Hepatocyte (in vitro differentiated cells): ENCODE data around the gene UROC1. TPM values are rescaled to one million over a fixed set of nuclear protein-coding genes. Genes with fewer than 3 reads are reported as not detected.

Experiments used
- DNase-seq: peaks from one replicate; pipeline ENCODE4 v3.0.0-alpha.2; 2016; ENCODE audit warnings: low spot score
- H2AFZ ChIP-seq: fragments of 200-600 bp; sonication (generic); 2 replicates; pipeline ENCODE4 v1.6.0; 2016; ENCODE audit warnings: antibody characterized with exemption, mild to moderate bottlenecking
- H3K27ac ChIP-seq: fragments of 200-600 bp; sonication (generic); 2 replicates; pipeline ENCODE4 v1.5.1; 2016; ENCODE audit warnings: mild to moderate bottlenecking
- H3K27me3 ChIP-seq: fragments of 200-600 bp; sonication (generic); 2 replicates; pipeline ENCODE4 v1.6.1; 2016
- H3K36me3 ChIP-seq: fragments of 200-600 bp; sonication (generic); replicated peaks from 2 replicates; pipeline ENCODE4 v1.5.1; 2016; ENCODE audit warnings: low read depth; ENCODE audit not compliant: insufficient read depth
- H3K4me1 ChIP-seq: fragments of 200-600 bp; sonication (generic); 2 replicates; pipeline ENCODE4 v1.5.1; 2016; ENCODE audit warnings: mild to moderate bottlenecking, moderate library complexity; ENCODE audit not compliant: insufficient read depth
- H3K4me2 ChIP-seq: fragments of 200-600 bp; sonication (generic); 2 replicates; pipeline ENCODE4 v1.6.0; 2016
- H3K4me3 ChIP-seq: fragments of 200-600 bp; sonication (generic); 2 replicates; pipeline ENCODE4 v1.5.1; 2016; ENCODE audit warnings: mild to moderate bottlenecking
- H3K79me2 ChIP-seq: fragments of 200-600 bp; sonication (generic); 2 replicates; pipeline ENCODE4 v1.6.0; 2017; ENCODE audit warnings: mild to moderate bottlenecking
- H3K9me2 ChIP-seq: fragments of 200-600 bp; sonication (generic); replicated peaks from 2 replicates; pipeline ENCODE4 v1.6.0; 2017; ENCODE audit warnings: mild to moderate bottlenecking; ENCODE audit not compliant: insufficient read depth
- H3K9me3 ChIP-seq: fragments of 200-600 bp; sonication (generic); 2 replicates; pipeline ENCODE4 v1.5.1; 2016; ENCODE audit warnings: low read depth, mild to moderate bottlenecking
- H4K20me1 ChIP-seq: fragments of 200-600 bp; sonication (generic); 2 replicates; pipeline ENCODE4 v1.6.0; 2016; ENCODE audit warnings: mild to moderate bottlenecking; ENCODE audit not compliant: insufficient read depth, poor library complexity, severe bottlenecking
- CTCF ChIP-seq: fragments of 200-600 bp; sonication (generic); IDR thresholded peaks from 2 replicates; pipeline ENCODE4 v1.5.1; 2016; ENCODE audit warnings: antibody characterized with exemption, mild to moderate bottlenecking; ENCODE audit not compliant: poor library complexity
- EZH2 ChIP-seq: fragments of 200-600 bp; sonication (generic); IDR thresholded peaks from 2 replicates; pipeline ENCODE4 v1.6.1; 2016; ENCODE audit warnings: antibody characterized with exemption, mild to moderate bottlenecking, borderline replicate concordance
- EZH2phosphoT487 ChIP-seq: fragments of 200-600 bp; sonication (generic); IDR thresholded peaks from one replicate; pipeline ENCODE4 v1.6.1; 2018; ENCODE audit warnings: antibody characterized with exemption, mild to moderate bottlenecking, low read depth, moderate library complexity; ENCODE audit not compliant: unreplicated experiment, severe bottlenecking
- WGBS: methylation state at CpG from one replicate; pipeline ENCODE4 v1.1.6; 2016; ENCODE audit warnings: low lambda C conversion rate; ENCODE audit errors: missing lambda C conversion rate; 5-methylcytosine and 5-hydroxymethylcytosine counted together
- polyA plus RNA-seq: library from polyadenylated mRNA; unstranded; fragments of >200 nt; fragmentation: Nextera tagmentation; extraction: Ambion mirVana; gene quantifications from 2 replicates; pipeline ENCODE4 v1.2.1, GENCODE V29; 2016
- total RNA-seq: library from RNA; depleted of rRNA; stranded (reverse); fragments of >200 nt; gene quantifications from 2 replicates; pipeline ENCODE4 v1.2.3, GENCODE V29; 2014

Gene UROC1
- total and polyA plus RNA-seq, 2 experiments from 2014 or later = 2.3 to 4.2 TPM

GRCh38 chr3:126434931-126435411 is 82.6 kb downstream of the UROC1 start:
- no peaks in the 10 kb centered on the region for H3K9me2 ChIP-seq
- H3K4me2 ChIP-seq = no peak overlapping the region
- H3K9me3 ChIP-seq = no peaks in the 10 kb centered on the region
- H3K79me2 ChIP-seq = no peaks in the 10 kb centered on the region
- H3K27me3 ChIP-seq = no peaks in the 10 kb centered on the region
- no peak overlapping the region for H2AFZ ChIP-seq
- no peak for TF ChIP-seq EZH2phosphoT487
- no peak for TF ChIP-seq EZH2
- no peak for TF ChIP-seq CTCF
- H3K36me3 ChIP-seq = no peaks in the 10 kb centered on the region
- 98% methylated on average over 8 of the region's 8 CpGs for WGBS
- no peak overlapping the region for H3K27ac ChIP-seq
- H4K20me1 ChIP-seq = no peaks in the 10 kb centered on the region
- no peak overlapping the region for H3K4me3 ChIP-seq
- DNase-seq = no peak
- no peaks in the 10 kb centered on the region for H3K4me1 ChIP-seq

- Histone ChIP-seq H3K79me2 (no peaks in the 10 kb centered on the region), H3K4me3 (no peak overlapping the region), H4K20me1 (no peaks in the 10 kb centered on the region), H3K4me2 (no peak overlapping the region), H3K9me2 (no peaks in the 10 kb centered on the region), H3K9me3 (no peaks in the 10 kb centered on the region), H3K27me3 (no peaks in the 10 kb centered on the region), H3K4me1 (no peaks in the 10 kb centered on the region), H2AFZ (no peak overlapping the region), H3K36me3 (no peaks in the 10 kb centered on the region), H3K27ac (no peak overlapping the region)
- no peak for TF ChIP-seq CTCF
- no peak for DNase-seq
- 96% methylated on average over 6 of the region's 6 CpGs for WGBS
Measured at GRCh38 chr3:126434264-126434590, 83.3 kb downstream of the UROC1 start.

GRCh38 chr3:126433496-126434263 is 83.9 kb downstream of the UROC1 start:
- Histone ChIP-seq H4K20me1 (no peaks in the 10 kb centered on the region), H3K9me2 (no peaks in the 10 kb centered on the region), H3K36me3 (no peaks in the 10 kb centered on the region), H3K27me3 (no peaks in the 10 kb centered on the region), H3K27ac (no peak overlapping the region), H3K4me3 (no peak overlapping the region), H3K4me1 (no peaks in the 10 kb centered on the region), H3K79me2 (no peaks in the 10 kb centered on the region), H3K9me3 (no peaks in the 10 kb centered on the region), H2AFZ (no peak overlapping the region), H3K4me2 (no peak overlapping the region)
- TF ChIP-seq EZH2 (no peak), EZH2phosphoT487 (no peak), CTCF (no peak)
- DNase-seq = no peak
- WGBS = 91% methylated on average over 13 of the region's 13 CpGs

- Histone ChIP-seq H3K79me2 (no peaks in the 10 kb centered on the region), H3K27me3 (no peaks in the 10 kb centered on the region), H3K27ac (no peak overlapping the region), H3K4me3 (no peak overlapping the region), H3K4me2 (no peak overlapping the region), H3K36me3 (no peaks in the 10 kb centered on the region), H3K4me1 (no peaks in the 10 kb centered on the region), H4K20me1 (no peaks in the 10 kb centered on the region), H3K9me3 (no peaks in the 10 kb centered on the region), H2AFZ (no peak overlapping the region), H3K9me2 (no peaks in the 10 kb centered on the region)
- DNase-seq = no peak
- TF ChIP-seq EZH2phosphoT487 (no peak), EZH2 (no peak), CTCF (no peak)
- WGBS = 96% methylated on average over 6 of the region's 6 CpGs
Measured at GRCh38 chr3:126433105-126433430, 84.5 kb downstream of the UROC1 start.
